Cardiac muscle cell (in vitro differentiated cells and primary cell): ENCODE results near the gene MTFMT. TPM values are rescaled to one million over a fixed set of nuclear protein-coding genes. Genes with fewer than 3 reads are reported as not detected.
A peak's percentile ranks its signal among the peaks of the same experiment; 100 is the strongest.
"Not testable (repeated sequence)": the region's sequence is repeated elsewhere in the genome, so short reads cannot be mapped to it uniquely, and the experiment has no call there.

Experiments used
- DNase-seq, 2 donors: peaks; one replicate each; pipeline versions ENCODE4 v3.0.0 to v3.0.0-alpha.2; 2010 to 2017; ENCODE audit warnings: low read depth in 1 of 2, low spot score in 1 of 2
- H3K27ac ChIP-seq: fragments of 200-600 bp; sonication (generic); 2 replicates; pipeline ENCODE4 v1.5.1; 2016
- H3K27me3 ChIP-seq: fragments of 200-600 bp; sonication (generic); 2 replicates; pipeline ENCODE4 v1.6.0; 2016; ENCODE audit warnings: control low read depth
- H3K36me3 ChIP-seq: fragments of 200-600 bp; sonication (generic); 2 replicates; pipeline ENCODE4 v1.5.1; 2016; ENCODE audit warnings: control low read depth
- H3K4me1 ChIP-seq: fragments of 200-600 bp; sonication (generic); 2 replicates; pipeline ENCODE4 v1.8.1; 2017; ENCODE audit warnings: low read depth, mild to moderate bottlenecking, mixed run types
- H3K4me3 ChIP-seq: fragments of 200-600 bp; sonication (generic); 2 replicates; pipeline ENCODE4 v1.5.1; 2016; ENCODE audit warnings: mild to moderate bottlenecking
- H3K9me3 ChIP-seq: fragments of 200-600 bp; sonication (generic); 2 replicates; pipeline ENCODE4 v1.5.1; 2017; ENCODE audit warnings: low read depth, mild to moderate bottlenecking, control low read depth
- polyA plus RNA-seq: library from polyadenylated mRNA; unstranded; fragments of >200 nt; fragmentation: Nextera tagmentation; extraction: Ambion mirVana; gene quantifications from 2 replicates; pipeline ENCODE4 v1.2.1, GENCODE V29; 2016
- total RNA-seq: library from RNA; depleted of rRNA; stranded (reverse); fragments of >200 nt; gene quantifications from 2 replicates; pipeline ENCODE4 v1.2.3, GENCODE V29; 2016
- TF ChIP-seq, protein P1 (sequence below): IDR thresholded peaks from 2 replicates; pipeline ENCODE4 v1.5.1; 2012; ENCODE audit warnings: low read depth, mild to moderate bottlenecking, low read length

MTFMT gene
- total and polyA plus RNA-seq, 2 experiments from 2014 or later, result 26.6 to 53.5 TPM

DNA sequence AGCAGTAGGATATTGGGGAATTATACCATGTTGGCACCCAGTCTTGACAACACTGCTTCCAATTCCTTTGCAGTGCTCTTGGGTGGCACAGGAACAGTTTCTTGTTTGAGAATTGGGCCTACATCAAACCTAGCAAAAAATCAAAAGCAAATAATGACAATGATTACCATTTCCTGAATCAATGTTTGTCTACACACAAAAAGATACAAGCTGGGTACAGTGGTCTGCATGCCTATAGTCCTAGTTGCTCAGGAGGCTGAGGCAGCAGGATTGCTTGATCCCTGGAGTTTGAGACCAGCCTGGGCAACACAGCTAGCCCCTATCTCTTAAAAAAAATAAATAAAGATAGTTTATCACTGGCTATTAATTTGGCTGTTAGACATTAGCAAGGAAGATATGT is 8.0 kb downstream of the MTFMT start:
- Histone ChIP-seq H3K4me3 (no peak overlapping the region), H3K36me3 (peaks cover 39% of the 10 kb centered on the region), H3K4me1 (no peaks in the 10 kb centered on the region), H3K27me3 (no peaks in the 10 kb centered on the region), H3K9me3 (no peaks in the 10 kb centered on the region), H3K27ac (no peak overlapping the region)
- TF ChIP-seq, protein P1, sequence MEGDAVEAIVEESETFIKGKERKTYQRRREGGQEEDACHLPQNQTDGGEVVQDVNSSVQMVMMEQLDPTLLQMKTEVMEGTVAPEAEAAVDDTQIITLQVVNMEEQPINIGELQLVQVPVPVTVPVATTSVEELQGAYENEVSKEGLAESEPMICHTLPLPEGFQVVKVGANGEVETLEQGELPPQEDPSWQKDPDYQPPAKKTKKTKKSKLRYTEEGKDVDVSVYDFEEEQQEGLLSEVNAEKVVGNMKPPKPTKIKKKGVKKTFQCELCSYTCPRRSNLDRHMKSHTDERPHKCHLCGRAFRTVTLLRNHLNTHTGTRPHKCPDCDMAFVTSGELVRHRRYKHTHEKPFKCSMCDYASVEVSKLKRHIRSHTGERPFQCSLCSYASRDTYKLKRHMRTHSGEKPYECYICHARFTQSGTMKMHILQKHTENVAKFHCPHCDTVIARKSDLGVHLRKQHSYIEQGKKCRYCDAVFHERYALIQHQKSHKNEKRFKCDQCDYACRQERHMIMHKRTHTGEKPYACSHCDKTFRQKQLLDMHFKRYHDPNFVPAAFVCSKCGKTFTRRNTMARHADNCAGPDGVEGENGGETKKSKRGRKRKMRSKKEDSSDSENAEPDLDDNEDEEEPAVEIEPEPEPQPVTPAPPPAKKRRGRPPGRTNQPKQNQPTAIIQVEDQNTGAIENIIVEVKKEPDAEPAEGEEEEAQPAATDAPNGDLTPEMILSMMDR, result no peak
- DNase-seq, result no peak

DNA sequence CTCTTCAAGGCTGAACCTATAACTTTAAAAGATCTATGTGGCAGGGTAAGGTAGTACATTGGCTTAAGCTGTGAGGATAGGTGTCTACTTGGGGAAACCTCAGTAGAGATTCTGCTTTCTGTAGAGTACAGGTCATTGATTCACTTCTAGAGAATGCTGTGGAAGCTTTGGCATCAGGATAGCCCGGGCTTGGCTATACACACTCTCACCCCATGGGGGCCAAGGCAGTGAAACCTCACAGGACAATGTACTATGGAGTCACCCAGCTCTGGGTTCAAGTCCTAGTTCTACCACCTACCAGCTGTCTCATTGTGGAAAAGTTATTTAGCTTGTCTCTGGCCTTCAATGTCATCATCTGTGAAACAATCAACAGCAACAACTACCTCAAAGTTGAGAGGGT is 9.0 kb downstream of the MTFMT start:
- Histone ChIP-seq H3K27me3 (no peaks in the 10 kb centered on the region), H3K36me3 (peaks cover 46% of the 10 kb centered on the region), H3K4me1 (no peaks in the 10 kb centered on the region), H3K27ac (no peak overlapping the region), H3K4me3 (no peak overlapping the region), H3K9me3 (no peaks in the 10 kb centered on the region)
- TF ChIP-seq, protein P1, result no peak
- DNase-seq, result no peak

DNA sequence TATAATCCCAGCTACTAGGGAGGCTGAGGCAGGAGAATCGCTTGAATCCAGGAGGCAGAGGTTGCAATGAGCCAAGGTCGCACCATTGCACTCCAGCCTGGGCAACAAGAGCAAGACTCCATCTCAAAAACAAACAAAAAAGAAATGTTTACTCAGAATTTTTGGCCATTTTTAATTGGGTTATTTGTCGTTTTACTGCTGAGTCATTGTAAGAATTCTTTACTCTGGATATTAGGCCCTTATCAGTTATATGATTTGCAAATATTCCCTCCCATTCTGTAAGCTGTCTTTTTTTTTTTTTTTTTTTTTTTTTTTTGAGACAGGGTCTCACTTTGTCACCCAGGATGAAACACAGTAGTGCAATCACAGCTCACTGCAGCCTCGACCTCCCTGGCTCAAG is 18.2 kb downstream of the MTFMT start:
- H3K4me3 ChIP-seq, H3K9me3 ChIP-seq, H3K27ac ChIP-seq, H3K4me1 ChIP-seq, DNase-seq, H3K27me3 ChIP-seq: not testable (repeated sequence)
- H3K36me3 ChIP-seq, result peaks cover 22% of the 10 kb centered on the region

DNA sequence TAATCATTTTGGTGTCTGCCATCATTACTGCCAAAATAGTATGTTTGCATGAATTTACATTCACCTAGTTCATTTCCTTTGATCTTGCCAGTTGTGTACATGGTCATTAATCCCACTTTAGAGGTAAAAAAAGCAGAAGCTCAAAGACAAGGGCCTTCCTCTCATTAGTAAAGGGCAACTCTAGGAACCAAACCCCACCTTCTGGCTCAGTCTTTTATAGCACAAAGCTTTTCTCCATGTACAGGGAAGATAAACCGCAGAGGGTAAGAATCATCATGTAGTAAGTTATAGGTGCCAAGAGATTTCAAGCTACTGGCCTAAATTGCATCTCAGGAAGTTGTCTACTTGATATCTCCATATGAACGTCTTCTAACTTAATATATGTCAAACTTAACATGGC is 20.5 kb downstream of the MTFMT start:
- no peak for DNase-seq
- Histone ChIP-seq H3K4me1 (no peaks in the 10 kb centered on the region), H3K9me3 (no peaks in the 10 kb centered on the region), H3K27ac (no peak overlapping the region), H3K36me3 (peaks cover 13% of the 10 kb centered on the region), H3K27me3 (no peaks in the 10 kb centered on the region), H3K4me3 (no peak overlapping the region)
- TF ChIP-seq, protein P1, result peak; percentile 14

DNA sequence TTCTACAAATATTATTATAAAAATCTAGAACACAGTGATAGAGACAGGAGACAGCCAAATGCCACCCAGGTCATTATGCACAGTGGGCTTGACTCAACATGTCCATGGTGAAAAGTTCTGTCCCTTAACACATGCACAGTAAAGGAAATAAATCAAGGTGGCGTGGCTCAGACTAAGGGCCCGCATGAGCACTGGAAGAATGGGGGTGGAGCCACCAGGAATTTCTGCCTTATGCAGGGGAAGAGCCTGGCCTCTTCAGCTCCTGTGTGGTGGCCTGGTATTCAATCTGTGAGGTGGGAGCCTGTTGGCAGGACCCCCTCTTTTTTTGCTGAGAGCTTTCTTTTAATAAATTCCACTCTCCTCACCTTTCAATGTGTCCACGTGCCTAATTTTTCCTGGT is 22.6 kb downstream of the MTFMT start:
- H3K4me3 ChIP-seq, result no peak overlapping the region
- H3K27me3 ChIP-seq, result no peaks in the 10 kb centered on the region
- TF ChIP-seq, protein P1, result no peak
- DNase-seq, result no peak
- H3K27ac ChIP-seq, result no peak overlapping the region
- peaks cover 8% of the 10 kb centered on the region for H3K36me3 ChIP-seq
- H3K4me1 ChIP-seq, result no peaks in the 10 kb centered on the region
- no peaks in the 10 kb centered on the region for H3K9me3 ChIP-seq

DNA sequence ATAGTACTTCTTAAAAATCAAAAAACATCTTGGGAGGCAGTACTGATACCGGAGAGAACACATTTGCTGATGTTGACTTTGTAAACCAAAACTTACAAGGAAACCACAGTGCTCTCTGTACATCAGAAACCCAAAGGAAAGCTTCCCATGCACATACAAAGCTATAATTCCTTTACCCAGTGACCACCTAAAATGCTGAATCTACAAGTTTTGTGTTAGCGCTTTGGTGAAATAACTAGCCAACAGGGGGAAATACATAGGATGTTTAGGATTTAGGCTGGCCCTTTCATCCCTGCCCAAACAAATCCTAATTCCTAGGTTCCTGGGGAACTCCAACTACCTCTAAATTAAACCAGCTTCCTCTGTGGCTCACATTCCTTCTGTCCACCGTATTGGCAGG is 24.4 kb downstream of the MTFMT start:
- H3K4me3 ChIP-seq, result no peak overlapping the region
- H3K4me1 ChIP-seq, result no peaks in the 10 kb centered on the region
- peaks cover 6% of the 10 kb centered on the region for H3K36me3 ChIP-seq
- H3K27ac ChIP-seq, result no peak overlapping the region
- no peak for DNase-seq
- TF ChIP-seq, protein P1, result no peak
- no peaks in the 10 kb centered on the region for H3K27me3 ChIP-seq
- H3K9me3 ChIP-seq, result no peaks in the 10 kb centered on the region
